ENCODE results near the gene POLD4.
A peak's percentile ranks its signal among the peaks of the same experiment; 100 is the strongest.

POLD4 gene

DNA sequence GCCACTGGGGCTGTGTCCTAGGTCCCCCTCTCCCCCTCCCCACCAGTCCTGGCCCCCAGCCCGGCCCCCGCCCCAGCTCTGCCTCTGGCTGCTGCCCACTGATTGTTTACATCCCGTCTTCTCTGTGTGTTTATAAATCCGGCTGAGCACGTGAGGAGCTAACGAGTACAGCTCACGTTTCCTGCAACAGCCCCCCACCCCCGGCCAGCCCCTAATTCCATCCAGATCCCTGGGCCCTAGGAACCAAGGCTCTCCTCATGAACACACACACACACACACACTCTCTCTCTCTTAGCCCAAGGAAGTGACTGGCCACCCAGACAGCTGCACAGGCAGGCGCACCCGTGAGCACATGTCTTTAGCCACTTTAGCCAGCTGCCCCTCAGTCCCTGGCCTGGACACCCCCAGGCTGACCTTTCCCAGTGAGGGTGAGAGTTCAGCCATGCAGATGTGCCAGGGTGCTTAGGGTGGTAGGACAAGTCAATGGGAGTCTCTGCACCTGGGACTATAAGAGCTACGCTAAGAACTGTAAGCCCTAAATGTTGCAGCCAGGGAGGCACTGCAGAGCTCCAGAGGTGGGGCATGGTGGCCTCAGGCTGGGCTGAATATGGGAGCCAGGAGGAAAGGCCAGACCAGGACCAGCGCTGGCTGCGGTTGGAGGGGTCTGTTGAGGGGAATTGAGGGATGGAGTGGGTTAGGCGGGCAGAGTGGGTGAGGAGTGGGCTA, 17.2 kb upstream of the POLD4 start:
- DNase-seq = no peak

DNA sequence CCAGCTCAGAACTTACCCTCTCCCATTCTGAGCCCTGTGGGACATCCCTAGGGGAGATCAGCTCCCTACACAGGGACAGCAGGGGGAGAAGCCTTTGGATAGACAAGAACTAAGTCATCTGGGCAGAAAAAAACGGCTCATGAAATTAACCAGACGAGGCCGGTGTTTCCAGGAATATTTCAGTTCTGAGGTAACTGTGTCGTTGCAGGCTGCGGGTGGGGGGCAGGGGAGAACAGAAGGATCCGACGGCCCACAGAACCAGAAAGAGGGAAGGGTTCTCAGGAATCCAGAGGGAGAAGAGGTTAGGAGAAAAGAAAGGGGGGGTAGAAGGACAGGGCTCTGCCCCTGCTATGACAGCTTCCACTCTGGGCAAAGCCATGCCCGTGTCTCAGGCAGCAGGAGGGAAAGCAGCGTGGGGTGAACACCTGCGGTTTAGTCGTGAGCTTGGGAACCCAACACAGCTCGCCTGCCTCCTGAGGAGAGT, 16.5 kb upstream of the POLD4 start:
- DNase-seq = no peak

DNA sequence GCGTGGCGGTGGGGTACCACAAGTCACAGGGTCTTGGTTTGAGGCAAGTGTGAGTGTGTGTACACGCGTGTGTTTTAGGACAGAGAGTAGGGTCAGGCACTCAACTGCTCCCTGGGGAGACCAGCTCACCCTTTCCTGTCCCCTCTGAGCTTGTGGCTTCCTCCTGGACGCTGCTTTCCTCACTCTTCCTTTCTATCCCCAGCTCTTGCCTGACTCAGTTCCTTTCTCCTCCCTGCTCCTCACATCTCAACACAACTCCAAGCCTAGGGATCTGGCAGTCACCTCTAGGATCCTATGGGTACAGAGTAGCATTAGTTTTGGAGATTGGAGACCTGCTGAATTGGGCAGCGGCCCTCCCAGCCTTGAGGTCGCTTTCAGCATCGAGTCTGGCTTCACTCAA, 15.9 kb upstream of the POLD4 start:
- no peak for DNase-seq

DNA sequence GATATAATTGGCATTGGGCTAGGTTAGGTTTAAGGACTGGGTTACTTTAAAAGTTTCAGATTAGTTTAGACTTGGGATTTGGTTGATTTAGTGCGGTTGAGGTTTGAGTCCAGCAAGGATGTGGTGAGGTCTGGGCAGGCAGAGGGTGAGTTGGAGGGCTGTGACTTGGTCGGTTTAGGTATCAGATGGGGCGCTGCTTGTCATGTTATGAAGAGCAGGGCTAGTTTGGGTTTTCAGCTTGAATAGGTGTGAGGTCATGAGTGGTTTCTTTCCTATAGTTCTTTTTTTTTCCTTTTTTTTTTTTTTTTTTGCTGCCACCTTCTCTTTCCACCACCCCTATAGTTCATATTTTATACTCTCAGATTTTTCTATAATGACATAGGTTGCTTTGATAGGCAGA, 15.3 kb upstream of the POLD4 start:
- no peak for DNase-seq

DNA sequence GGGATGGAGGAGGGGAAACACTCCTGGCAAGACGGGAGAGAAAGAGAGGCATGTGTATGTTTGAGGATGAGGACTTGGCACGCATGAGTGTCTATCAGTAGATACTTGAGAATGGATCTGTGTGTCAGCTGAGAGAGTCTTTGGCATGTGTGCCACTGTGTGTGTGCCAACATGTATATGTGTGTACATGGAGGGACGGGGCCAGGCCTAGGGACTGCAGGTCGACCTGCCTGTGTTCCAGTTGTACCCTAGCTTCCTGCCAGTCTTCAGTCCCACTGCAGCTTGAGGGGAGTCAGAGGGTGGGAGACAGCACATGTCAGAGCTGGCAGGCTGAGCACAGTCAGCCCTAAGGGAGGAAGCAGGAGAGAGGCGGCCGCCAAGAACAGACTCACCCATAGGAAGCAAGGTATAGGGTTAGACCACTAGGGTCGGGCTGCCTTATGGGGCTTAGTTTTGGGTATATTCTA, 14.4 kb upstream of the POLD4 start:
- no peak for DNase-seq

DNA sequence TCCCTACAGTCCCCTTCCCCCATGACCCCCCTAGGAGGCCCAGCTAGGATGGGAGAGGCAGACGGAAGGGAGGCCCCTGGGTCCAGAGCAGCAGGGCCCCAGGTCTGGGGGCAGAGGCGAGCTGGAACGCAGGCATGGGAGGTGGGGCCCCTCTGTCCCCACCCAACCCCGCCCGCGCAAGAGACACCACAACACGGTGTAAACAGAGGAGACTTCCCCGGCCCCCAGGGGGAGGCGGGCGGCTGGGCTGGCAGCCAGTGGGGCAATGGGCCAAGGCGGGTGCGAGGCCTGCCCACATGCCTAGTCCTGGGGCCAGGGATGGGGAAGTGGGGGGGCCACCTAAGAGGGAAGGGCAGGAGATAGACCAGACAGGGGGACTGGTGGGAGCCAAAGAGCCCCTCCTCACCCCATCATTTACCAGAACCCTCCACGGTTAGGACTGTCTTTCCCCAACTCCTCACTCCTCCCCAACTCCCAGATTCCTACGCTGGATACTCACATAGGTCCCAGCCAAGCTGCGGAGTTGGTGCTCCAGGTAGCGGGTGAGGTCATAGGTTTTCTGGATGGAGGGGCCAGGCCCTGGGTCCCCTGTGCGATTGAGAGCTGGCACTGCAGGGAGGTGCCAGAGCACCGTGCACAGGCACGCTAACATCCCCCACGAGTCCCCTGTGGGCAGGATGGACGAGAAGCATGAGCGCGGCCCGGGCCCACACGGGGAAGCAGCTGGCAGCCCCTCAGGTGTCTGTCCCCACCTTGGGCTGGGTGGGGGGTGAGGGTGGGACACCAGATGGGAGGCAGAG, 13.8 kb upstream of the POLD4 start:
- no peak for DNase-seq

DNA sequence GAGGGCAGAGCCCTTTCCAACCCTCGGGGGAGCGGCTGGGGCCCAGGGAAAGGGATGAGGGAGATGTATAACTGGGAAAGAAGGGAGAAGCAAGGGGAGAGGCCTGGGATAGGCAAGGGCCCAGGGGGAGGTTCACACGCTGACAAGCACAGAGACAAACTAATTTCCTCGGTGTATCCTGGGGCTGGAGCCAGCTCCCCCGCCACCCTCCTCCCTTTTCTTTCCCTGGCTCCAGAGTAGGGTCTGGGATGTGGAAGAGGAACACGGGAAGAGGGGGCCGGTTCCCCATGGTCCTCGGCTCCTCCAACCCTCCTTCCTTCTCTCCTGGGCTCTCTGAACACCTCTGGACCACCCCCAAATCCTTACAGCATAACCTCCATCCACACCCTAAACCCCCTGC, 13.2 kb upstream of the POLD4 start:
- no peak for DNase-seq

DNA sequence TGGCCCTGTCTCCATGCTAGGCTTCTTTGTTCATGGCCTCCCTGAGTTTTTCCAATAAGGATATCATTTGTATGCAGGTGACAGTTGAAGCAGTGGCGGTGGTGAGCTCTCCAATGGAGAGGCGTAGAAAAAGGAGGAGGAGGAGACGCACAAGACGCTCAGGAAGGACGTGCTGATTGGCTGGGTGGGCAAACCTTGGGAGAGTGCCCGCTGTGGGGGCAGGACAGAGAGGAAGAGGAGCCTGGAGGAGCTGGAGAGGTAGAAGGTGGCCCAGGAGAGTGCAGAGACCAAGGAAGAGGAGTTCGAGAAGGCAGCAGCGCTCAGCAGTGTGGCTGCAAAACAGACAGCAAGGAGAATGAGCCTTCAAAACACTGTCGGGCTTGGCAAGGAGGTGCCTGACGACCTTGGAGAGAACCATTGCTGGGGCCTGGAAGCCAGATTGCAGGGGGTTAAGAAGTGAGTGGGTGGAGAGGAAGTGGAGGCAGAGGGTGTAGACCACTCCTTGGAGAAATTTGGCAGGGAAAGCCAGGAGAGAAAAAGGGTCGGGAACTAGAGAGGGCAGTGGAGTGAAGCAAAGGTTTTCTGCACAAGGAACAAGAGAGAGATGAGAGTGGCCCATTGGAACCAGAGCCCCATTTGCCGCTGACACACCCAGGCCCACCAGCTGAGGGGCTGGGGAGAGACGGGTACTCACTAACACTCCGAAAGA, 12.5 kb upstream of the POLD4 start:
- DNase-seq = no peak

DNA sequence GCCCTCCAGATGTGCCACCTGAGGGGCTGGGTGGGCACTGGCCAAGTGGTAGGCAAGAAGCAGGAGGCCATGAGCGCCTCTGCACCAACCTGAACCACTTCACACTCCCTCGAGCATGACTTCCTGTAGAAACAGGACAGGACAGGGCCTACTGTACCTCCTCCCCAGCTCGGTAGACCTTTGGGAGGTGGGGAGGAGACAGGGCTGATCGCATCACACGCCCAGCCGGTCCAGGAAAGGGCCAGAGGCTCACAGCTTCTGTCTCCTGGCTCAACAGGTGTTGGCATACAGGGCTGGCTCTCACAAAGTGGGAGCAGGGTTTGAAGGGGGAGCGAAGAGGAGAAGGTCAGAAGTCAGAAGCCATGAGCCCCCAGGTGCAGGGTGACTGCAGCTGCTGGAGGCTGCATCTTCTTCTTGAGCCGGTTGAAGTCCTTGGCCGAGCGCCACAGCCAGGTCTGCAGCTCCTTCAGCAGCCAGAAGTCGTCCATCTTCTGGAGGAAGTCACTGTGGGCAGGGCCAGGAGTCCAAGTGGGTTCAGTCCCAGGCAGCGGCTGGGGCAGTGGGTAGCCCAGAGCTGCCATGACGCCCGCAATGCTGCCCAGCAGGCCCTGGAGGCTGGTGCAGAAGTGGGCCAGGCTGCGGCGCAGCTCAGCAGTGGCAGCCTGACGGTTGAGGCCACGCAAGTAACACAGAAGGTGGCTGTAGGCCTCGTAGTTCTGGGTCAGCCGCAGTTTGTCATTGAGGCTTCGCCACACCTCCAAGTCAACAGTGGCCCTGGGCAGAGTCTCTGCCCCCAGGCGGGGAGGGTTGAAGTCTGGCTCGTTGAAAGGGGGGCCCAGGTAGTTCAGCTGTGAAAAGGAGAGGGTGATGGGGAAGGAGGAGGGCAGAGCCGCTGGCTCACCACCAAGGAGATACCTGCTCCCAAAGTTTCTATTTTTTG, 11.7 kb upstream of the POLD4 start:
- no peak for DNase-seq

DNA sequence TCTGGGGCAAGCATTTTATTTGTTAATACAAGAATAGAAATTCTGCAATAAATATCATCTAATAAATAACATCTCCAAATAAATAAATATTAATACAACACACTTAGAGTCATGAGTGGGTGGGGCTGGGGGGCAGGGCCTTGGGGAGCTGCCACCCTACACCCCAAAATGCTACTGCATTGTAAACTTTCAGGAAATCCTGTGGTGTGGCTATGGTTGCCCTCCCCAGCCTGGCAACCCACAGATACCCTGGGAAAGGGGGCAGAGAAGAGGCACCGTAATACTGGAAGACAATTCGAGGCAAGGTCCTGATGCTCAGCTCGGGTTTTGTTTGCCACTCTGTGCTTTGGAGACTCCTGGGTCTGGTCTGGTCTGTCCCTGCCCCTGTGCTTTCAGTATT, 10.8 kb upstream of the POLD4 start:
- DNase-seq = no peak

DNA sequence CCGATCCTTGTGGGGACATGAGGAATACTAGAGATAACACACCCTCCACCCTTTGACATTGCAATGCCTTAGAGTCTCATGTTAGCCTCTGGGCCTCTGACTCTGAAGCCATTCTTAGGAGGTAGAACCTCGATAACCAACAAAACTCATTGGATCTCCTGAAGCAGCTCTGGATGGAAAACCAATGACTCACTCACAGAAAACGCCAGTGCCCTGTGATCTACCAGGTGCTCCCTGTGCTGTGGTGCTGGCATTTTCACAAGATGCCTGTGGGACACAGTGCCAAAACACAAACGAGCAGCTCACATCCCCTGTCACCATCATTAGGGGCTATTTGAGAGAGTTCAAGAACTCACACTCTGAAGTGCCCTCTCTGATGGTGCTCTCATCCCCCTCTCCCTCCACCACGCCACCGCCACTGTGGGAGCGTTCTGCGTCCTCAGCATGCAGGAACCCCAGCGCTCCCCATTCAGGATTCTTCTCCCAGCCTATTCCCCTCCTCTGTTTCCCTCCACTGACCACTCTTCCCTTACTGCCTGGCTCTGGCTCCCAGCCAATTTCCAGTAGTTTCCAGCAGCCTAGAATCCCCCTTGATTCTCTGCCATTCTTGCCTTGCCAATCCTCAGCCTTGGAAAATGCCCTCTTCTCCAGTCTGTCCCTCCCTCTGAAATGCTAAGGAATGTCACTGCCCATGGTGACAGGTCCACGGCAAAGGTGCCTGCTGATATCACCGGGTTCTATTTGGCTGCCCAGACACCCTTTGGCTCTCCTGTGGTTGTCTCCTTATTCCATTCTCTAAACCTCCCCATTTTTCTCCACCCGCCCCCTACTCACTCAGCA, 4.7 kb upstream of the POLD4 start:
- no peak for DNase-seq

DNA sequence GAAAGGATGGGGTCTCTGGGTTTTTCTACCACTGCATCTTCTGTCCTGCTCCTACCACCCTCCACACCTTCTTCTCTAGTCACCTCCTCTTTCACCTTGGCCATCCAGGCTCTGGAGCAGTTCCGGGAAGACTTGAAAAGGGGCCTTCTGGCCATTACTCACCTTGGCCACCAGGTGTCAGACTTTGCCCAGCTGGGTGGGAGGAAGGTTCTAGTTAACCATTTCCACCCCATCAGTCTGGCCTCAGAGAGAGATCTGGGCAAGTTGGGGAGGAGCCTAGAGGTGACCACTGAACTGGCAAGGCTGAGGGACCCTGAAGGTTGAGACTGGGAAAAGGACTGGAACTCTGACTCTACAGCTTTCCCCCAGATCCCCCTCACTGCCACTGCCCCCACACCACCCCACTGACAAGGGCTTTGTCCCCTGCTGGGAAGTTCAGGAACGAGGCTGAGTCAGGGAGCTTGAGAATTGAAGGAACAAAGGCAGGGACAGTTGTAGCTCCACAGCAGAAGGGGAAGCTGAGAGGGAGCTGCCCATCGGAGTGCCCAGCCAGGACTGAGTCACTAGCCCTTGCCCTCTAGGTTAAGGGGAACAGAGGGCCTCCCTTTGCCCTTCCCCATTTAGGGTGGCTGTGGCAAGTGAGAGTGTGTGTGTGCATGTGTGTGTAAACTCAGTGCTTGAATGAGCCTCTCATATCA, 3.7 kb upstream of the POLD4 start:
- peak; percentile 64 to 70 for DNase-seq

DNA sequence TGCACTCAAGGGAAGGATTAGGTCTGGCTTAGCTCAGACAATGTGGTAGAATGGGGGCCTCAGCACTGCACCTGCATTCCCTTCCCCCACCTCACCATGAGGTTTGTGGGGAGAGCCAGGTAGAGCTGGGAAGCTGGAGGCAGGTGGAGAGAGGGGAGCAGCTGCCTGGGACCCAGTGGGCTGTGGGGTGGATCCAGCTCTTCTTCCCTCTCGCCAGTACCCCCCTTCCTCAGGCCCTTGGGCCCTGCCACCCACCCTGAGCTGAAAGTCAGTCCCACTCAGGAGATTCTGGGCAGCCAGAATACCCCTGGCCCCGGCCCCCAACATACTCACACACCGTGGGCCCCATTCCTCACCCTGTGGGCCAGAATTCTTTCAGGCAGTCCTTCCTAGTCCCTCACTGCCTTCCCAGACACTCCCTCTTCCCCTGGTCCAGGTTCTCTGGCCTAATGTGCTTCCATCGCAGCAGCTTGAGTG, 3.1 kb upstream of the POLD4 start:
- DNase-seq = no peak

DNA sequence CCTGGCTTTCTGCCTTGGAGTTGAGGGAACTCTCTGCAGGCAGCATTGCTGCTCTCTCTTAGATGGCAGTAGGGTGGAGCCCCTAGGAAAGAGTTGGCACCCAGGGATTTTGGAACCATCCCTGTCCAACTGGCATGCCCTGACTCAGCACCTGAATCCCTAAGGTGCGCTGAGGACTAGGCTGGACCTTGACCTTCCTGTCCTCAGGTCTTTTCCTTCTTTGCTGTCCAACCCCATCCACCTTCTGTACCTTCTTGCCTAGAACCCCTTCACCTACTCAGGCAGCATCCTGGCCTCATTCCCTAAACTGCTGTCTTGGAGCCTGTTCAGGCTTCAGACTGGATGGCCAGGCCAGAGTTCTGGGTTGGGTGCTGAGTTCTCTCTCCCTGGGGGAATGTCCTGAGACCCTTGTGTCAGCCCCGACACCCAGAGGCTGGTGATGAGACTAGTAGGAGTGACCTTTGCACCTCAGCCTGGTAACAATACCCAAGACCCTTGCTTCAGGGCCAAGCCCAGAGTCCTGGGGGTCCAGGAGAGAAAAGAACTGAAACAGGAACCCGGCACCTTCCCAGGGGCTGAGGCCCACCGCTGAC, 2.5 kb upstream of the POLD4 start:
- no peak for DNase-seq

DNA sequence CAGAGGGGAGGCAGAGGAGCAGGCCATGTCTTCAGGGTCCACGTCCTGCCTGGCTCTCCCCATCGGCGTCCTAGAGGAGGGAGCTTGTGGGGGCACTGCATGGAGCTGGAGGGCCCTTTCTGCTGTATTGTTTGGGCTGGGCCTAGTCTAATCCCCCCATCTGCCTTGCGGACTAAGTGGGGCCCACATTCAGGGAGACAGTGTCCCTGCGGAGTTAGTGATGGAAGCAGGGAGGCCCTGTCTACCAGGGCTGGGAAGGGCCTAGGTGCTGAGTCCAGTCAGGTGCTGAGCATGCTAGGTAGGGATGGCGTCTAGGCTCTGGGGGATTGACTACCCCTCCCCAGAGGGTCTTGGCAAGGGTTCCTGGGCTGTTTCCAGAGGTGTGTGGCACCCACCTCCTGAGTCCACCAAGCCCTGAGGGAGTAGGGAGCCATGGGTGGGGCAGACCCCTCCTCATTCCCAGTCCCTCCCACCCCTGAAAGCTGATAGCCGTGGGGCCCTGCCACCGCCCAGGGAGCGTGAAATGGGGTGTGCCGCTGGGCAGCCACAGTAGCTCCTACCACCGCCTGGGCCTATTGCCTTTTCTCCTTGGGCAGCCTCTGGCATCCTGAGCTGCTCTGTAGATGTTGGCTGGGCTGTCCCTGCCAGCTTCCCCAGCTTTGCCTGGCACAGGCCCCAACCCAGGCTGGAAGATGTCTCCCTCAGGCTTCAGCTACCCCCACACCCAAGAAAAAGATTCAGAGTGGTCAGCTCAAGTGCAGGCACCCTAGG, 1.9 kb upstream of the POLD4 start:
- no peak for DNase-seq

DNA sequence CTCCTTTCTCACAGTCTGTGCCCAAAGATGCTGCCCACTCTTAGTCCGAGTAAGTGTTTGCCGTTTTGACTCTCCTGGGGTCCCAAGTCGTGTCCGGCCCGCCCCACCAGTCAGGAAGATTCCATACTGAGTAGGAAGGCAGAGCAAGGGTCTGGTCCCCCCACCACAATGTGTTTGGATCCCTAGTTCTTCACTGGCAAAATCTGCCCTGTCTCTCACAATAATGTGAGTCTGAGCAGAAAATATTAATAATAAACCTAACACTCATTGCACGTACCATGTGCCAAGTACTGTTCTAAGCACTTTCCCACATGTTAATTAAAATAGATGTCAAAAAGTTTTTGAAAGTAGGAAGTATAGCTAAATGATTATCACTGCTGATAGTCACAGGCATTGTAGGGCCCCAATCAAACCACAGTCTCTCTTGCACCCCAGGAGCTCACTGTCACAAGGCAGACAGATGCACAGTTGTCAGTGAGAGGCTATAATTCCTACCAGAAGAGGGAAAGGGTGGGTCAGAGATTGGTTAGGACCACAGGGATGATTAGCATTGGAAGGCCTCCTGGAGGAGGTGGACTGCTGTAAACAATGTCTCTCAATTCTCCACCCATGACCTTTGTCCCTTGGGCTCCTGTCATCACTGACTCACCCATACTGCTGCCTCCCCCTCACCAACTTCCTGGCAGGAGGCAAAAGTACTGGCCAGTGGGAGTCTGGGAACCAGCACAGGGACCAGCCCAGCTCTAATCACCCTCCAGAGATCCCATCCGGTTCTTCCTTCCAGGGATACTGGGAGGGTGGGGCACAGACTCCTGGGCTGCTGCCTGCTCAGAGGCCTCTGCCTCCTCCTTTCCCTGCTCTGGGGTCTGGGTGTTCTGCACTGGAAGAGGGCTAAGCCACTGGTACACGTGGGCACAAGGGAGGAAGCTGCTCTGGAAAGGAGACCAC, 1.0 kb upstream of the POLD4 start:
- no peak for DNase-seq

DNA sequence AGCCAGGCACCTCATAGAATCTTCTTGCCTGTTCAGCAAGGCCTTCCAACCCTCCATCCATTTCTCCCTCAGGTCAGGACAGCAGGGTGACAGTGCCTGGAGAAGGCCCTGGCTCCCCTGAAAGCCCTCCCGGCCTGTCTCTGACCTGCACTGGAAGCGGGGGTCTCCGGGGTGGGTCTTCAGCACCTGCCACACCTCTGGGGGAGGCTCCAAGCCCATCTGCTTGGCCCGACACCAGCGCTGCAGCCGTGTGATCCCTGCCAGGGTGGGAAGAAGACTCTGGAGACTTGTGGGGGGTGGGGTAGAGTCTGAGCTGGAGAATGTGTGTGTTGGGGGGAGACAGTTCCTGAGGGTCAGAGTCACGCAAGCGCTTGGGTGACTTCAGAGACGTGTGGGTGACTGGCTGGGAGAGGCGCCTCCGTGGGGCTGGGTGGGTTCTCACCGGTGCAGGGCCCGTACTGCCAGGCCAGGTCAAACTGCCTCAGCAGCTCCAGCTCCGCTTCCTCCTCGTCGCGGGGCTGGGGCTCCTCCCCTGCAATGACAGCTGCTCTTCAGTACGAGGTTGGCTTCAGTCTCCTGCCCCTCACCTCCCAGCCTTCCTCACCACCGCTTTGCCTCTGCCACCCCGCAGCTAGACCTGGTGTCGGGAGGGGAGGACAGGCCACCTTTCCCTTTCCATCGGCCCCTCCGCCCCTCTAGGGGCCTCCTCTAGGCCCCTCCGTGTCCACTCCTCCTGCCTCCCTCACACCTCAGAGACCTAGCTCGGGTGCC, 615 bp downstream of the POLD4 start:
- DNase-seq = no peak
